DMS153 treated with DMSO at 0.1 percent for 48 hours (cell line): Measurements from ENCODE around the gene PRKAR2A.
"Not testable (repeated sequence)": the region's sequence is repeated elsewhere in the genome, so short reads cannot be mapped to it uniquely, and the experiment has no call there.

Experiments
- DNase-seq: peaks from one replicate; lab custom pipeline; 2025; ENCODE audit not compliant: unreplicated experiment; lab: John Stamatoyannopoulos, UW

PRKAR2A gene

DNA sequence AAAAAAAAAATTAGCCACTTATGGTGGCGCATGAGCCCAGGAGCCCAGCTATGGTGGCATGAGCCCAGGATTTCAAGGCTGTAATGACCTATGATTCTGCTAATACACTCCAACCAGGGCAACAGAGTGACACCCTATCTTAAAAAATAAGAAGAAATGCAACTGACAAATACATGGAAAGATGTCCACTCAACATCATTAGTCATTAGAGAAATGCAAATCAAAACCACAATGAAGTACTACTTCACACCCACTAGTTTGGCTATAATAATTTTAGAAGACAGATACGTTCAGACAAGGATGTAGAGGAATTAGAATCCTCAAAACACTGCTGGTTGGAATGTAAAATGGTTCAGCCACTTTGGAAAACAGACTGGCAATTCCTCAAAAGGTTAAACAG, 10.5 kb downstream of the PRKAR2A start:
- DNase-seq: no peak

DNA sequence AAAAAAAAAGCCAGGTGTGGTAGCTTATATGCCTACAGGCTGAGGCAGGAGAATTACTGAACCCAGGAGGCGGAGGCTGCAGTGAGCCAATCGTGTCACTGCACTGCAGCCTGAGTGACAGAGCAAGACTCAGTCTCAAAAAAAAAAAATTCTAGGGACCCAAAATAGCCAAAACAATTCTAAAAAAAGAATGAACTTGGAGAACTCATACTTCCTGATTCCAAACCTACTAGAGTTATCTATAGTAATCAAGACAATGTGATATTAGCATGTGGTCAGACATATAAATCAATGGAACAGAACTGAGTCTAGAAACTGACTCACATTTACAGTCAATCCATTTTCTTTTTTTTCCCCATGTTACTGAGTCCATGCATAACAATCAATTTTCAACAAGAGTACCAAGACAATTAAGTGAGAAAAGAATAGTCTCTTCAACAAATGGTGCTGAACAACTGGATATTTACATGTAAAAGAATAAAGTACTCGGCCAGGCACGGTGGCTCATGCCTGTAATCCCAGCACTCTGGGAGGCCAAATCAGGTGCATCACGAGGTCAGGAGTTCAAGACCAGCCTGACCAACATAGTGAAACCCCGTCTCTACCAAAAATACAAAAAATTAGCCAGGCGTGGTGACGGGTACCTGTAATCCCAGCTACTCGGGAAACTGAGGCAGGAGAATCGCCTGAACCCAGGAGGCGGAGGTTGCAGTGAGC, 11.9 kb downstream of the PRKAR2A start:
- no peak for DNase-seq

GRCh38 chr3:48832684-48833083, 15.0 kb downstream of the PRKAR2A start:
- DNase-seq: no peak

- no peak for DNase-seq
Measured at GRCh38 chr3:48830715-48831114, 17.0 kb downstream of the PRKAR2A start.

- DNase-seq: not testable (repeated sequence)
Measured at GRCh38 chr3:48829525-48829924, 18.1 kb downstream of the PRKAR2A start.

DNA sequence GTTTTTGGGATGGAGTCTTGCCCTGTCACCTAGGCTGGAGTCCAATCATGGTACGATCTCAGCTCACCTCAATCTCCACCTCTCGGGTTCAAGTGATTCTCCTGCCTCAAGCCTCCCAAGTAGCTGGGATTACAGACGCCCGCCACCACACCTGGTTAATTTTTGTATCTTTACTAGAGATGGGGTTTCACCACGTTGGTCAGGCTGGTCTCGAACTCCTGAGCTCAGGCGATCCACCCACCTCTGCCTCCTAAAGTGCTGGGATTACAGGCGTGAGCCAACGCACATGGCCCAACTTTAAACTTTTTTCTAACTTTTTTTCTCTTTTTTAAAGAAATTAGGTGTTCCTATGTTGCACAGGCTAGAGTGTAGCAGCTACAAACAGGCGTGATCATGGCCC, 19.8 kb downstream of the PRKAR2A start:
- DNase-seq: not testable (repeated sequence)

DNA sequence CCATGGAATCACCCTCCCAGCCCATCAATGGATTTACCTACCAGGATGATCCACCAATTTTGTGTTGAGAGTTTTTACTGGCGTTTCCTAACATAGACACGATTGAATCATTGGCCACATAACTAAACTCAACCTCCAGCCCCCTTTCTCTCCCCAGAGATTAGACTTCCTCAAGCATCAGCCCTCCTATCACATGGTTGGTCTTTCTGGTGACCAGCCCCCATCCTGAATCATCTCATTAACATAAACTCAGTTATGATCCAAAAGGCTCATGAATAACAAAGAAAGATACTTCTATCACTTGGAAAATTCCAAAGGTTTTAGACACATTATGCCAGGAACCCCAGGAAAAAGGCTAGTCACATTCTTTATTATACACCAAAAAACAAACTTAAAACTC, 21.2 kb downstream of the PRKAR2A start:
- DNase-seq: no peak

DNA sequence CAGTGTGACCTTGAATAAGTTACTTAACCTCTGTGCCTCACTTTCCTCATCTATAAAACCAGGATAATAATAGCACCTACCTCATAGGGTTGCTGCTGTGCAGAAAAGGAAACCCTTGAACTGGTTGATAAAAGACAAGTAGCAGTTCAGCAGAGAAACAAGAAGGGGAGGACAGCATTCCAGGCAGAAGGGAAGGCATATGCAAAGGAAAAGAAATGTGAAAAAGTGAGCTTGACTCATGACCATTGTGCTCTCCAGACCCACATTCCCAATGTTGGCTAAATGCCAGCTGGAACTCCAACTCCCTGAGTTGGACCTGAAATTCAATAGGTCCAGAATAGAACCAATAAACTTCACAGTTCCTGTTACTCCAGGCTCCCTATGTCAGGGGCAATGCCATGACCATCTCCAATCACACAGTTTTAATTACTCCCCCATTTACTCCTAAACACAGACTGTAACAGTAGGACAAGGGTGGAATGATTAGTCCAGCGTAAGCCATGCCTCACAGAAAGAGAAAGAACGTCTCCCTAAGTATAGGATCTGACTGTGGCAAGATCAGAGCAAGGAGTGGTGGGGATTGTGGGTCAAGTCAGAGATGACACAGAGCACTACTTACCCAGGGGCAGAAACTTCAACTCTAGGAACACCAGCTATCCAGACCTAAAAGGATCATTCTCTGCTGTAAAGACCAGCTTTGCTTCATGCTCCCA, 26.9 kb downstream of the PRKAR2A start:
- DNase-seq: no peak

DNA sequence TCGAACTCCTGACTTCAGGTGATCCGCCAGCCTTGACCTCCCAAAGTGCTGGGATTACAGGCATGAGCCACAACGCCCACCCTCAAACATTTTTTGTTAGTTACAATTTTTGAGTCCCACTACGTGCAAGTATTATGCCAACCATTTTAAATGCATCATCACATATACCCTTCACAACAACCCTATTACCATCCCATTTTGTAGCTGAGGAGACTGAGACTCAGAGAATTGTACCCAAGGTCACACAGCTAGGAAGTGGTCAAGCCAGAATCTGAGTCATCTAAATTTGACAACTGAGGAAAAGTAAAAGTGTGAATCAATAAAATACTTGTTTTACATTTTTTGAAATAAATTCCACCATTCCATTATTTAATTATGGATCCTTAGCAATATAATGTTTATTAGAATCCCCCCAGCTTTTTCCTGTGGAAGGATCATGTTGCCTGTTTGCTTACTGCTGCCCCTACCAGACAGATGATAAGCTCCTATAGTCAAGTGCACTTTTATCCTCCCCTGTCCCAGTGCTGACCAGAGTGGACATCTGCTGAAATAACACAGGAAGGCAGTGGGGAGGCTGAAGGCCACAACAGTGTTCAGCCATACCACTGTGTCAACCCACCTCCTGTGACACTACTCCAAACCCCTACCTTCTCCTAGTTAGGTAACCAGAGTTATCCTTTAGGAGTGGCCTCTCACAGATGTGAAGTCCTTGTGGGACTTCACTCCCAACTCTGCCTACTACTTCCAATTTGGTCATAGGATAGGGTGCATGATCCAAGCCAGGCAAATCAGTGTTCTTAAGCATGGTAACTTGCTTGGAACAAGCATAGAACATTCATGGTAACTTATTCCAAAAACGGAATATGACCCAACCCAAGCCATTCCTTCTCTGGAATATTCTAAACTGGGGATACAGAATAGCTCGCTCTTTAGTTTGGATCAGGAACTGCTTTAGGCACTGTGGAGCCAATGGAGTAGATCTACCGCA, 28.1 kb downstream of the PRKAR2A start:
- no peak for DNase-seq

GRCh38 chr3:48811524-48811923, 36.1 kb downstream of the PRKAR2A start:
- no peak for DNase-seq

- DNase-seq: no peak
Measured at GRCh38 chr3:48804930-48805329, 42.7 kb downstream of the PRKAR2A start.

GRCh38 chr3:48800831-48801230, 46.8 kb downstream of the PRKAR2A start:
- DNase-seq: not testable (repeated sequence)

GRCh38 chr3:48798998-48799397, 48.7 kb downstream of the PRKAR2A start:
- DNase-seq: no peak

DNA sequence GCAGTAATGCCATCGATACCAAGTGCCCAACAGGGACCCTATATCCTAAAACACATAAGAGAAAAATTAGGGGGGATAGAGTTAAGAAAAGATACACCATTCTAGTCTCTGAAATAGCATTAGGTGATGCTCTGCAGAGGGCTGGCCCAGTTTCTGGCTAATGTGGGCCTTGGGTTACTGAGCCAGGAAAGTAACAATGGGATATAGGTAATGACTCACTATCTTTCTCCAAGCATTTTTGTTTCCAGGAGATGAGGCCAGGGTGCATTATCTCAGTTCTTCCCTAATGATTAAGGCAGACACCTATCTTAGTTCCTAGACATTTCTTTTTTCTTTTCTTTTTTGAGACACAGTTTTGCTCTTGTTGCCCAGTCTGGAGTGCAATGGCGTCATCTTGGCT, 50.0 kb downstream of the PRKAR2A start:
- DNase-seq: no peak

DNA sequence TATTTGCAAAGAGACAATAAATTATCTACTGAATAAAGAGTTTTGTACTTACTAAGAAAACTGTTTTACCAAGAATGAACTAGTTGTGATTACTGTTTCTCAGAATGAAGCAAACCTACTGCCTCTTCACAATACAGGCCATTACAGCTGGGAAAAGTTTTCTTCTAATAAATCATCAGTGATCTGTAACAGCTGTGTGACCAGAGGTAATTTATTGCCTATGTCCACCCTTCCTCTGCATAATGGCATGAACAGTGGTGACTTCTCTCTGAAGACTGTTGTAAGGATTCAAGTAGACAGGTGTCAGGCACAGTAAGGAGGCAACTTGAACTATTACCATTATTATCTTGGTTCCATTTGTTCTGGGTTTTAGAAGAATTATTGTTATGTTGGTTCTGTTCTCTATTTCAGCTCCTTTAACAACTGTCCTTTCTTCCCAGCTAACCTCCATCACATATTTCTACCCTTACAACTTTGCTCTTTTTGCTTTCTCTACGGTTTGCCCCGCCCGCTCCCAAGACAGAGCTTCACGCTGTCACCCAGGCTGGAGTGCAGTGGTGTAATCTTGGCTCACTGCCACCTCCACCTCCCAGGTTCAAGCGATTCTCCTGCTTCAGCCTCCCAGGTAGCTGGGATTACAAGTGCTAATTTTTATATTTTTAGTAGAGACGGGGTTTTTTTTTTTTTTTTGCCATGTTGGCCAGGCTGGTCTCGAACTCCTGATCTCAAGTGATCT, 51.5 kb downstream of the PRKAR2A start:
- no peak for DNase-seq

DNA sequence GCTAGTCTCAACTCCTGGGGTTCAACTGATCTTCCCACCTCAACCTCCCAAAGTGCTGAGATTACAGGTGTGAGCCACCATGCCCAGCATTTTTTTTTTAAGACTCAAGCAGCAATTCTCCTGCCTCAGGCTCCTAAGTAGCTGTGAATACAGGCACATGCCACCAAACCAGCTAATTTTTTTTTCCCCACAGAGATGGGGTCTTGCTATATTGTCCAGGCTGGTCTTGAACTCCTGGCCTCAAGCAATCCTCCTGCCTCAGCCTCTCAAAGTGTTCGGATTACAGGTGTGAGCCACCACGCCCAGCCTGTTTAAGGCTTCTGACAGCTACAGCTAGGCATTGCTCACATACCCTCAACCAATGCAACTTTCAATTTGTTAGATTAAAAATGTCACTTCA, 54.2 kb downstream of the PRKAR2A start:
- not testable (repeated sequence) for DNase-seq

- no peak for DNase-seq
Measured at GRCh38 chr3:48789665-48790064, 58.0 kb downstream of the PRKAR2A start.

GRCh38 chr3:48788544-48789162, 59.0 kb downstream of the PRKAR2A start:
- DNase-seq: no peak

GRCh38 chr3:48784426-48785120, 63.1 kb downstream of the PRKAR2A start:
- DNase-seq: no peak

GRCh38 chr3:48783304-48783703, 64.4 kb downstream of the PRKAR2A start:
- no peak for DNase-seq
